Measurements from ENCODE around the gene PHF3.

DNA sequence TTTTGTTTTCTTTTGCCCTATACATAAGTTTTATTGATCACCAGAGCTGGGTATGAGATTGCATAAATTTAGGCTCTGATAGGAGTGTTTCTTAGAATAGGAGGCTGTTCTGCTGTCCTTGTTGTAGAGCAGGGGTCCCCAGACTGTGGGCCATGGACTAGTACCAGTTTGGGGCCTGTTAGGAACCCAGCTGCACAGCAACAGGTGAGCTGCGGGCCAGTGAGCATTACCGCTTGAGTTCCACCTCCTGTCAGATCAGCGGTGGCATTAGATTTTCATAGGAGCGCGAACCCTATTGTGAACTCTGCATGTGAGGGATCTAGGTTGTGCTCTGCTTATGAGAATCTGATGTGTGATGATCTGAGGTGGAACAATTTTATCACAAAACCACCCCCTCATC lies 26.2 kb downstream of the PHF3 start:
- TF ChIP-seq, protein P1, sequence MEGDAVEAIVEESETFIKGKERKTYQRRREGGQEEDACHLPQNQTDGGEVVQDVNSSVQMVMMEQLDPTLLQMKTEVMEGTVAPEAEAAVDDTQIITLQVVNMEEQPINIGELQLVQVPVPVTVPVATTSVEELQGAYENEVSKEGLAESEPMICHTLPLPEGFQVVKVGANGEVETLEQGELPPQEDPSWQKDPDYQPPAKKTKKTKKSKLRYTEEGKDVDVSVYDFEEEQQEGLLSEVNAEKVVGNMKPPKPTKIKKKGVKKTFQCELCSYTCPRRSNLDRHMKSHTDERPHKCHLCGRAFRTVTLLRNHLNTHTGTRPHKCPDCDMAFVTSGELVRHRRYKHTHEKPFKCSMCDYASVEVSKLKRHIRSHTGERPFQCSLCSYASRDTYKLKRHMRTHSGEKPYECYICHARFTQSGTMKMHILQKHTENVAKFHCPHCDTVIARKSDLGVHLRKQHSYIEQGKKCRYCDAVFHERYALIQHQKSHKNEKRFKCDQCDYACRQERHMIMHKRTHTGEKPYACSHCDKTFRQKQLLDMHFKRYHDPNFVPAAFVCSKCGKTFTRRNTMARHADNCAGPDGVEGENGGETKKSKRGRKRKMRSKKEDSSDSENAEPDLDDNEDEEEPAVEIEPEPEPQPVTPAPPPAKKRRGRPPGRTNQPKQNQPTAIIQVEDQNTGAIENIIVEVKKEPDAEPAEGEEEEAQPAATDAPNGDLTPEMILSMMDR (conservative IDR thresholded peaks at IDR 0.05; ENCODE audit: low read length), result no peak
- TF ChIP-seq EZH2phosphoT487 (IDR thresholded peaks at IDR 0.05; ENCODE audit: borderline replicate concordance), result no peak

Data from Loucy (cell line).